ENCODE measurements around the gene UNC5CL. TPM values are rescaled to one million over a fixed set of nuclear protein-coding genes. Genes with fewer than 3 reads are reported as not detected.

Gene UNC5CL
- total and polyA plus RNA-seq, 2 of the 4 experiments (the other 2 are of a cell fraction) = not detected

Other genes with a start within 250 kb of the UNC5CL start
- not detected in 2 replicates for gene TSPO2, start 3.2 kb upstream of the UNC5CL start, total RNA-seq (2012; rRNA removed)
- not detected in 2 replicates for gene TSPO2, start 3.2 kb upstream of the UNC5CL start, polyA plus RNA-seq (2012; rRNA removed)
- gene APOBEC2, start 14.0 kb upstream of the UNC5CL start, total RNA-seq (2012; rRNA removed) = not detected in 2 replicates
- not detected in 2 replicates for gene APOBEC2, start 14.0 kb upstream of the UNC5CL start, polyA plus RNA-seq (2012; rRNA removed)
- gene OARD1, start 33.1 kb upstream of the UNC5CL start, total RNA-seq (2012; rRNA removed) = 2.3 and 5.6 TPM in 2 replicates
- gene OARD1, start 33.1 kb upstream of the UNC5CL start, polyA plus RNA-seq (2012; rRNA removed) = 4.6 and 5.5 TPM in 2 replicates
- 21.9 and 28.5 TPM in 2 replicates for gene NFYA, start 33.8 kb upstream of the UNC5CL start, total RNA-seq (2012; rRNA removed)
- gene NFYA, start 33.8 kb upstream of the UNC5CL start, polyA plus RNA-seq (2012; rRNA removed) = 10.9 and 12.3 TPM in 2 replicates
- gene TREML1, start 115.1 kb upstream of the UNC5CL start, total RNA-seq (2012; rRNA removed) = not detected in 2 replicates
- not detected in 2 replicates for gene TREML1, start 115.1 kb upstream of the UNC5CL start, polyA plus RNA-seq (2012; rRNA removed)
- gene TREM2, start 123.9 kb upstream of the UNC5CL start, total RNA-seq (2012; rRNA removed) = not detected in 2 replicates
- gene TREM2, start 123.9 kb upstream of the UNC5CL start, polyA plus RNA-seq (2012; rRNA removed) = not detected in 2 replicates
- gene TREML2, start 161.9 kb upstream of the UNC5CL start, total RNA-seq (2012; rRNA removed) = not detected in 2 replicates
- gene TREML2, start 161.9 kb upstream of the UNC5CL start, polyA plus RNA-seq (2012; rRNA removed) = not detected in 2 replicates
- not detected in 2 replicates for gene TREML4, start 189.1 kb upstream of the UNC5CL start, total RNA-seq (2012; rRNA removed)
- not detected in 2 replicates for gene TREML4, start 189.1 kb upstream of the UNC5CL start, polyA plus RNA-seq (2012; rRNA removed)
- not detected in 2 replicates for gene TREM1, start 247.5 kb upstream of the UNC5CL start, total RNA-seq (2012; rRNA removed)
- not detected in 2 replicates for gene TREM1, start 247.5 kb upstream of the UNC5CL start, polyA plus RNA-seq (2012; rRNA removed)

All from IMR-90 (cell line).